Stimulated activated naive CD8-positive, alpha-beta T cell treated with anti-CD3 and anti-CD28 coated beads, Interleukin-15, Interleukin-2, amounts not matched to agents 100 U/mL and 50 U/mL, for 24 hours (primary cell): ENCODE results near the gene IWS1.
A peak's percentile ranks its signal among the peaks of the same experiment; 100 is the strongest.
"Not testable (repeated sequence)": the region's sequence is repeated elsewhere in the genome, so short reads cannot be mapped to it uniquely, and the experiment has no call there.

Source experiments
- ATAC-seq: fragments of 150-1000 bp; cut with Tn5 transposase; one replicate; pipeline ENCODE4 v1.10.0; 2021
- DNase-seq: peaks from one replicate; pipeline ENCODE4 v3.0.0; 2021

The IWS1 gene

DNA sequence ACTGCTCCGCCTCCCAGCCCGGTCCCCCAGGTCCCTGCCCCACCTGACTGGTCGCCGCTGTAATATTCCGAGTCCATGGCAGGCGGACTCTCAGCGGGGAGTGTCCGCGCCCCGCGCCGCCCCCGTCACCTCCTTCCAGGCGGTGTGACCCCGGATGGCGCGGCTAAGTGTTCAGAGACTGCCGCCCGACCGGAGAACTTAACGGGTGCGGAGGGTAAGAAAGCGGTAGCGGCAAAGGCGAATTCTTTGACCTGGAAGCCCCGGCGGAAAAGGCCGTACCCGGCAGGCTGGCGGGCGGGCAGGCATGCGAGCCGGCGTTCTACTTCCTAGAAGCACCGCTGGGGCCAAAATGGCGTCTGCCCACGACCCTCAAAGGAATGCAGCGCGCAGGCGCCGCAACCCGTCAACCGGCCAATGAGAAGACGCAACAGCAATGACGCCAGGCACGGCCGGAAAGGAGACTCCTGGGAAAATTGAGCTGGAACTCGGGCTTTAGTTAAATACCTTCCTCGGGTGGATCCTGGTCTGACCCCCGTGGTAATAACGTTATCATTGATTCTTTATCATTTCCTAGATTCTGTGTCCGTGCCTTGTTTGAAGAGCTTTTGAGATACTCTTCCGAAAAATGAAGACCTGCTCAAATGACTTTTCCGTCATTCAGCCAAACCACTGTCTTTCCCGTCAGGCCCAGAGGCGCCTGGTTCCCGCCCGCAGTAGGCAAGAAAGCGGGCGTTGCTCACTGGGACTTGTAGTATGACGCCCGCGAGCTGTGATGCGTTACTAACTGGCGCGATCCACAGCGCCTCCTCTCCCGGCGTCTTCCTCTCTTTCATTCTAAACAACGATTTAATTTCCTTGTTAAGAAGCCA lies at the start of gene IWS1:
Gene IWS1, minus strand, starts transcription at position 358 of the 869 bp plus-strand sequence. Its CDS starts 281 bp downstream, at position 77.
- peak; percentile 94 for ATAC-seq

DNA sequence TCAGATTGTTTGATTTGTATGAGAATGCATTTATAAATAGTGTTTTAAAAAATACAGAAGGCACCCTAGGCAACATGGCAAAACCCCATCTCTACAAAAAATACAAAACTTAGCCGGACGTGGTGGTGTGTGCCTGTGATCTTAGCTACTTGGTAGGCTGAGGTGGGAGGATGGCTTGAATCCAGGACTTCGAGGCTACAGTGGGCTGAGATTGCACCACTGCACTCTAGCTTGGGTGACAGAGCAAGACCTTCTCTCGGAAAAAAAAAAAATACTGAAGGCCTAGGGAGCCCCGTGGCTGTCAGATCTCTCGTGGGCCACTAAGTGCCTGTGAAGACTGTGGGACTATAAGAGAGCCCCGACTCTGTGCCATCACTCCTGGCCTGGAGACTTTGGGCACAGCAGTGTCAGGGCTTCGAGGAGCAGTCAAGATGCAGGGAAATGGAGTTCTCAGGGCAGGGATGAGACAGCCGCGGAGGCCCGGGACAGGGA lies 49.7 kb upstream of the IWS1 start:
- no peak for ATAC-seq
- no peak for DNase-seq

More for the DNA sequence above, at the start of gene IWS1:
- DNase-seq = peak; percentile 93

DNA sequence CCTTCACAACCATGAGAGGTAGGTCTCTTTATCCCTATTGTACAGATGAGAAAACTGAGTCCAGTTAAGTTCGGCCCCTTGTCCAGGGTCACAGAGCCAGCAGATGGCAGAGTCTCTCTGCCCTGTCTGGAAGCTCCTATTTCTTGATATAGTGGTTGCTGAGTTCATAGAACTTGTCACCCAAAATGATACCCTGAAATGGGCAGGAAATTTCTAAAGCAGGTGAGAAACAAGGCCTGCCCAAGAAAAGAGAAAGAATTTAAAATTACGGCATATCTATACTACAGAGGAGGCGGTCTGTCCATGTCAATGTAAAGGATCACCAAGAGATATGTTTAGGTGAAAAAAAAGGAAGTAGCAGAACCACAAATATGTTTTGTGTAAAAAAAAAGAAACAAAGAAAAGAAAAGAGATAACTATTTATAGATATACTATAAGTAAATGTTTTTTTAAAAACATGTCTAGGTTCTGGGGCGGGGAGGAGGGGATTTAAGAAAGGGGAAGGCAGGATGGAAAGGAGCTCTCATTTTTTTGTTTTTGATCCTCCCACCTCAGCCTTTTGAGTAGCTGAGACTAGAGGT lies 49.0 kb upstream of the IWS1 start:
- no peak for ATAC-seq
- DNase-seq = no peak

DNA sequence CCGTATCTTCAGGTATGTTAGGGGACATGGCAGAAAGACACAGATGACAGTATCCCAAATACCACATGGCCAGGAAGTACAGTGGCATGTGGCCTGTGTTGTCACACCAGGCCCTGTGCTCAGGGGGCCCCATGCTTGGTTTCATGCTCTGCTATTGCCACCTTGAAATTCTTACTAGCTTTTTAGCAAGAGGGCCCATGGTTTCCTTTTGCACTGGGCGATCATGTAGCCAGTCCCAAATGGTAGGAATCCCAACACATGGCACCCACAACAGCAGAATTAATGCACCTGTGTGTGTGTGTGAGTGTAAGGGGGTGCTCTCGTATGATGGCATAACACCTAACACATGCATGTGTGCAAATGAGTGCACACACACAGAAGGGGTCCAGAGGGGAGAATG lies 48.4 kb upstream of the IWS1 start:
- no peak for ATAC-seq
- no peak for DNase-seq

DNA sequence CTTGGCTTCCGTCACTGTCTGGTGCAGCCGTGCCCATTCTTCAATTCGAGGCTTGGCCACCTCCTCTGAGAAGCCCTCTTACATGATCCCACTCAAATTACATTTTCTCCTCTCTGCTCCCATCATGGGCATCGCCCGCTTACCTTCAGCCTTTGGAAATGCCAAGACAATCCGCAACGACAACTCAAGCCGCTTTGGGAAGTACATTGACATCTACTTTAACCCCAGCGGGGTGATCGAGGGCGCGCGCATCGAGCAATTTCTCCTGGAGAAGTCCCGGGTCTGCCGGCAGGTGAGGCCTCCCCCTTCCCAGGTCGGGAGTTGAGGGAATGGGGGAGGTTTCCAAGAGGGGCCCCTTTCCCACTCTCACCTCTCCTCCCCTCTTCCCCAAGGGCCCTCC lies 47.5 kb upstream of the IWS1 start:
- DNase-seq = no peak
- no peak for ATAC-seq

DNA sequence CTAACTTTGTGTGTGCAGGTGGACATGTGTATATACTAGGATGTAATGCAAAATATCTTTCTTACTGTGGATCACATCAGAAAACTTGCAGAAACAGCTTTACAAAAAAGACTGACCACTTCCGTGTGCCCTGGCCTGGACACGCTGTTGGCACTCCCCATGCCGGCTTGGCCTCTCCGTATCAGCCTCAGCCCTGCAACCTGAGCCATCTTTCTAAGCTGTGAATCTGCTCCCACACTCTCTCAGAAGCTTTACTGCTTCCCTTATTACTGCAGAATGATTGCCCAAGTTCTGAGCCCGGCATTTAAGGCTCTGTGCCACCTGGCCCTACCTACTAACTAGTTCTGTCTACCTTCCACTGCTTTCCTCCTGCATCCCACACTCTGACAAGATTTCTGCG lies 47.0 kb upstream of the IWS1 start:
- no peak for ATAC-seq
- DNase-seq = no peak

DNA sequence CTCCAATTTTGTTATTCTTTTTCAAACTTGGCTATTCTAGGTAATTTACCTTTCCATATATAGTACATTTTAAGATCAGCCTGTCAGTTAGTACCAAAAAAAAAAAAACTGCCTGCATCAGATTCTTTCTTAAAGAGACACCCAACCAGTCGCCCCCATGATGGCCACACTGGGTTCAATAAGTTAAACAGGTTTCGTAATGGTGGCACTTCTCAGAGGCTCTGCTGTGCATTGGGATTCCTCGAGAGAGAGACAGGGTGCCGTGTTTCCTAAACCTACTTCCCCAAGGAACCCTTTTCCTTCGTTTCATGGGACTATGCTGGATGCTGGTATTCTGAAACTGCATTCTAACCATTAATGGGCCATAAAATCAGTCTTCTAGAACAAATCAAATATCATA lies 46.6 kb upstream of the IWS1 start:
- DNase-seq (no peak), ATAC-seq (no peak)

DNA sequence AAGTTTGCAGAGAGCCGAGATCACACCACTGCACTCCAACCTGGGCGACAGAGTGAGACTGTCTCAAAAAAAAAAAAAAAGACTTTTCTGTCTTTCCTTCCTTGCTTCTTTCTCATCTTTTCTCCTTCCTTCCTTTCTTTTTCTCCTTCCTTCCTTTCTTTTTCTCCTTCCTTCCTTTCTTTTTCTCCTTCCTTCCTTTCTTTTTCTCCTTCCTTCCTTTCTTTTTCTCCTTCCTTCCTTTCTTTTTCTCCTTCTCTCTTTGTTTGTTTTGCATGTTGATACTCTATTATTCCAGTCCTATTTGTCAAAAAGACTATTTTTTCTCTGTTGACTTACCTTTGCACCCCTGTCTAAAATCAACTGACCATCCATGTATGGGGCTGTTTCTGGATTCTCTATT lies 46.1 kb upstream of the IWS1 start:
- not testable (repeated sequence) for ATAC-seq, DNase-seq

DNA sequence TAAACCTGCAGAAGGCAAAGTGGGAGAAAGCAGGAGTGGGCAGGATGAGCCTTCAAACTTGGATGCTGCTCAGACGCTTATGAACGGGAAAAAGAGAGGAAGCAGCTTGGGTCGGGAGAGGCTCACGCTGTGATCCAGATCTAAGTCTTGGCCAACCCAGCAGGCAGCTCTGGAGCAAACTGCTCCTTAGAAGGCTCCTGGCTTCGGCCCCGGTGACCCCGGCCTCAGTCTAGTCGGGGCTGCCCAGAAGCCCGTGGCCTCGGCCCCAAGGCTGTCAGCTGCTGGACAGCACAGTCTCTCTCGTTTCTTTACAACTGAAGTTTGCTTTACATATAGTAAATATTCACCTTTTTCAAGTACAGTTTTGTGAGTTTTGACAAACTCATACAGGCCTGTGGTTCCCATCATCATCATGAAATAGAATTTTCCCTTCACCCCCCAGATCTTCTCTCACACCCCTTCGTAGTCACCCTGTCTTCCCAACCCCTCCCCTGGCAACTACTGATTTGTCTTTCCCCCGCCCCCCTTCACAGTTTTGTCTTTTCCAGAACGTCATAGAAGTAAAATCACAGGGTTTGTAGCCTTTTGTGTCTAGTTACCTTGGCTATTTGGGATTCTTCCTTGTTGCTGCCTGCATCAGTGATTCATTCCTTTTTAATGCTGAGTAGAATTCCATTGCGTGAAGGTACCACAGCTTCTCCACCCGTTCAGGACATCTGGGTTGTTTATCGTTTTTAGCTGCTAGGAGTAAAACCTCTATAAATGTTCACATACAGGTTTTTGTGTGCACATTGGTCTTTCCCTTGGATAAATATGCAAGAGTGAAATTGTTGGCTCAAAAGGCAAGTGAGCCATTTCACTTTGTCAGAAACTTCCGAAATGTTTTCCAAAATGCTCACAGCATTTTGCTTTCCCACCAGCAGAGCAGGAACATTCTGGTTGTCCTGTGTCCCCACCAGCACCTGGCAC lies 44.3 kb upstream of the IWS1 start:
- ATAC-seq = no peak

DNA sequence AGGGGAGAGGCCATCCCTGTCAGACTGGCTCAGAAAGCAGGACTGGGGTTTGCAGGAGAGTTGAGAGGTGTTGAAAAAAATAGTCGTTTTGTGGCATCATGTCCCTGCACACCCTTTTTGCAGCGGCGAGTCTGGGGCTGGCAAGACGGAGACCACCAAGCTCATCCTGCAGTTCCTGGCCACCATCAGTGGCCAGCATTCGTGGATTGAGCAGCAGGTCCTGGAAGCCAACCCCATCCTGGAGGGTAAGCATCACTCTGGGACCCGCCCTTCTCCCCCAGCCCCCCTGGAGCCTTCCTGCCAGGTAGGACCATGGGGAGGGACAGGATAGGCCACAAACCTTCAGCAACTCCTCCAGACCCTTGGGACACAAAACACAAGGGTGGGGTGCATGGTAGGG lies 43.4 kb upstream of the IWS1 start:
- no peak for DNase-seq
- ATAC-seq = no peak

More for the DNA sequence above, 44.3 kb upstream of the IWS1 start:
- no peak for DNase-seq

DNA sequence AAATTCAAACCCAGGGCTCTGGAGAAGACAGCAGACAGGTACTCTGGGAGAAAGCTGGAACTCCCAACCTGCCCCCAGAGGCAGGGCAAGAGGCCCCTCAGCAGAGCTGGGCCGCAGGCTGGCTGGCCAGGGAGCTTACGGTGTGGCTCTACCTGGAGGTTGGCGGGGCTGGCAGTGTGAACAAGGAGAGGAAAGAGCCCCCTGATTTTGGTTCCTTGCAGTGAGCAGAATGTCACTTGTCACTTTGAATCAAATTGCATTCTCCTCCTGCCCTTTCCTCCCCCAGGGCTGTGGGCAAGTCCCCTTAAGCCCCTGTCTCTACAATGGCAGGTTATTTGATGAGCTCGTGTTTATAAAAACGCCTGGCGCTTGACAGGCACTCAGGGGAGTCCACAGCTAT lies 41.8 kb upstream of the IWS1 start:
- ATAC-seq (no peak), DNase-seq (no peak)

DNA sequence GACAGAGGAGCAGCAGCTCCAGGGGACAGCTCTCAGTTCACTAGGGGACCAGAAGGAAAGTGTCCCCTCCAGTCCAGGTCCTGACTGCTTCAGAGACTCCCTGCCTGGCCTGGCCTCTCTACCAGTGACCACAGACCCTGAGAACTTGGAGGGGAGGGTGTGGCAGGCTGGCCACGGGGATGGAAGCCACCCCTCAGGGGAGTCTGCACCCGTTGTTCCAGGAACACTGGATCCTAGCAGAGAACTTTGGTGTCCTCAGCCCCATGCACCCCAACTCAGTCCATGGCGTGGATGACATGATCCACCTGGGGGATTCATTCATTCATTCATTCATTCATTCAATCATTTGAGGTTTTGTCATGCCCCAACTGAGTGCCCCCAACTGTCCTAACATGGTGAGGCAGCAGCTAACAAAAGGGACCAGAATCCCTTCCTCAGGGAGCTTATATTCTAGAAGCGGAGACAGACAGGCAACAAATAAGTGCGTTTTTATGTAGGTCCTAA lies 41.1 kb upstream of the IWS1 start:
- no peak for DNase-seq
- no peak for ATAC-seq

DNA sequence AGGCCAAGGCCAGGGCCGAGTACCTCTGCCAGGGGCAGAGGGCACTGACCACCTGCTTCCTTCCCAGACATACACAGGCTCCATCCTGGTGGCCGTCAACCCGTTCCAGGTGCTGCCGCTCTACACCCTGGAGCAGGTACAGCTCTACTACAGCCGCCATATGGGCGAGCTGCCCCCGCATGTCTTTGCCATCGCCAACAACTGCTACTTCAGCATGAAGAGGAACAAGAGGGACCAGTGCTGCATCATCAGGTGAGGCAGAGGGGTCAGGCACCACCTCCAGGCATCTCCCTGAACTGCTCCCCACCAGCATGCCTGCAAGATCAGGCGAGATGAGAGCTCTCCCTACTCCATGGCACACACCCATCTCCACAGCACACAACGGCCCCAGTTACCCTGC lies 40.3 kb upstream of the IWS1 start:
- ATAC-seq = no peak
- no peak for DNase-seq

DNA sequence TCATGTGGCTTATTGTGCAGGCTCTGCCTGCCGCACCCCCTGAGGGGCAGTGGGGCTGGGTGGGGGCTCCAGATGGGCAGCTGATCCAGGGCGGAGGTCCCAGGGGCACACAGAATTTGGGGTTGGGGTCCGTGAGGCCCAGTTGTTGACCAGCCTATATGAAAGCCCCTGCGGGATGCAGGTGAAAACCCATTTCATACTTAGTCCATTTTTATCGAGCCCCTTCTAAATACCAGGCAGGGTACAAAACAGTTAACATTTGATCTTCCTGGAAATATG lies 39.8 kb upstream of the IWS1 start:
- ATAC-seq (no peak), DNase-seq (no peak)

DNA sequence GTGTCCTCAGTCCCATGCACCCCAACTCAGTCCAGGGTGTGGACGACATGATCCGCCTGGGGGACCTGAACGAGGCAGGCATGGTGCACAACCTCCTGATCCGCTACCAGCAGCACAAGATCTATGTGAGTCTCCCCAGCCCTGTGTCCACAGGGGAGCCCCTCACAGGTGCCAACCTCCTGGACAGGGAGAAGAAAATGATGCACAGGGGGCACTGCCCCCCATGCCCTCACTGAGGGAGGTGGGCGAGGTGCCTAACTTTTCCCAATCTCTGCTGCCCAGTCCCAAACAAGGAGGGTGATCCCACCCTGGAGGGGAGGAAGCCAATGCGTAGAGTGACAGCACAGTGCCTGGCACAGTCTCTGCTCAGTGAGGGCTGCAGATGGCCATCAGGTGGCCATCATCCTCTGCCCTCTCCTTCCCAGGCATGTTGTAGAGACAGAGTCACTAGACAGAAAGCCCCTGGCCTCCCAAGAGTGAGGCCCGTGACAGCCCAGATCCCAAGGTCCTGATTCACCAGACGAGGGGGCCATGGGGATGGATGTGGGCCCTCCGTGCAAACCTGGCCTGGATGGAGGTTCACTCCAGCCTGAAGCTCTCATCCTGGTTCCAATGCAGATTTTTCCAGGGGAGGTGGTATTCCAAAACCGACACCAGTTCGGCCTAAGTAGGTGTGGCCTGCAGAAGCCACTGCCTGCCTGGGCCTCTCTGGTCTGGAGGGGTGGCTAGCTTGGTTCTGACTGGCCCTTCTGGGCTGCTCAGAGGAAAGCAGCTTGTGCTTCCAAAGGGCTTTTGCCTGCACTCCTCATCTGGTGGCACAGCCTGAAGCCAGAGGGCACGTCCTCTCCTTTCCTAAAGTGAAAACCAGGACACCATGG lies 39.2 kb upstream of the IWS1 start:
- ATAC-seq = no peak
- no peak for DNase-seq

DNA sequence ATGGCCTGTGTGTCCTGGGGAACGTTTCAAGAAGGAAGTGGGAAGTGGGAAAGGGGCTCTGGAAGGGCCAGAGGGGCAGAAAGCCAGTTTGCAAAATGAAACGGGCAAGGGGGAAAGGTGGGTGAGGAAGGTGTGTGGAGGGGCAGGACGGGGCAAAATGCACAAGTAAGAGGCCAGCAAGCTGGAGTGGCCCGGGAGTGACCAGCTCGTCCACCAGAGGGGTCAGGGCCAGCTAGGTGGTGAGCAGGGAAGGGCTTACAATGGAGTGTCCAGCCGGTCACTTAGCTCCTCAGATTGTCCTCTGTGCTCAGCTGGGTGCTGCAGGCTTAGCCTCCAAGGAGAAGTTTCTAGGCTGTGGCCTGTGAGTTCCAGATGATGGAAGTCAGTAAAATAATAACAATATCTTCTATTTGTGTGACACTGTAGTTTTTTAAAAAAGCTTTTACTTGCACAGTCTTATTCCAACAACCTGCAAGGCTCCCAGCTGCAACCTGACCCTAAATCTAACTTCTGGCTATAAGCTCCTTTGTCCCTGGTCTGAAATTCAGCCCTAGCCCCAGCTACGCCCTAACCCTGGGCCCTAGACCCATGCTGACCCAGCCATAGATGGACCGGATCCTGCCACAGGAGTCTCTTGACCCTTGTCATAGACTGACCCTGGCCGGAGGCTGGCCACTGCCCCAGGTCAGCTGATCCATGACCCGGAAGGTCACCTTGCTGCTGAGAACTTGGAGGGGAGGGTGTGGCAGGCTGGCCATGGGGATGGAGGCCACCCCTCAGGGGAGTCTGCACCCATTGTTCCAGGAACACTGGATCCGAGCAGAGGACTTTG lies 38.4 kb upstream of the IWS1 start:
- no peak for DNase-seq
- no peak for ATAC-seq

DNA sequence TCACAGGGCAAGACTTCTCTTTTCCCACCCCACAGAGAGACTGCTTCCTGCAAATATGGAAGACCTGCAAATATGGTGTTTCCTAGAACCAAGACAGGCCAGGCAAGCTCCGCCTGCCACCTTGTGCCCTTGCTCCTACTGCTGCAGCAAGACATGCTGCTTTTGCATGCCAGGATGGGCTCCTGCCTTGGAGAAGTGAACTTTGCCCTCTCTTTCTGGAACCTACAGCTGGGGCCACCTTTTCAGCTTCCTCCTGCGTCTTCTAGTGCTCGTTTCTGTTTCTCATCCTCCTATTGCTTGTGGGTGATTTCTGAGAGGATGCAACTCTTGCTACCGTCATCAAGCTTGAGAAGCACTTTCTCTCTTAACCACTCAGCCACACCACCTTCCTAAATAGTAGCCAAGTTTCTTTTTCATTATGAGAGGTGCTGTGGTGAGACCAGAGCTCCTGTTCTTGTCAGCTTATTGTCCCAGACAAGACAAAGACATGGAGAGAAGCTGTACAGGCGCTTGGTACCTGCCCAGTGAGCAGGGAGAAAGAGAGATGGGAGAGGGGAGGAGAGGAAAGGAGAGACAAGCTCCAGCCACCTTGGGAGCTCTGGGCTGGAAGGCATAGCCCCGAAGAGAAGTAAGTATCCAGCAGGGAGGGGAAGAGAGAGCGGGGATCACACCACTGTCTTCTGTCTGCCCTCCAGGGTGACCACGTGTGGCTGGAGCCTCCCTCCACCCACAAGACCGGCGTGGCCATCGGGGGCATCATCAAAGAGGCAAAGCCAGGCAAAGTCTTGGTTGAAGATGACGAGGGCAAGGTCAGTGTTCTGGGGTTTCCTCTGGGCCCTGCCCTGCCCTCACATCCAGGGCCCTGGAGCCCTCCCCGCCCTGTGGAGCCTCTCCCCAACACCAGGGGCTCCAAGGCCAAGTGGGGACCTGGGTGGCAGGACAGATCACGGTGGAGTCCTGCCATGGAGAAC lies 37.5 kb upstream of the IWS1 start:
- ATAC-seq (peak; percentile 75), DNase-seq (no peak)

DNA sequence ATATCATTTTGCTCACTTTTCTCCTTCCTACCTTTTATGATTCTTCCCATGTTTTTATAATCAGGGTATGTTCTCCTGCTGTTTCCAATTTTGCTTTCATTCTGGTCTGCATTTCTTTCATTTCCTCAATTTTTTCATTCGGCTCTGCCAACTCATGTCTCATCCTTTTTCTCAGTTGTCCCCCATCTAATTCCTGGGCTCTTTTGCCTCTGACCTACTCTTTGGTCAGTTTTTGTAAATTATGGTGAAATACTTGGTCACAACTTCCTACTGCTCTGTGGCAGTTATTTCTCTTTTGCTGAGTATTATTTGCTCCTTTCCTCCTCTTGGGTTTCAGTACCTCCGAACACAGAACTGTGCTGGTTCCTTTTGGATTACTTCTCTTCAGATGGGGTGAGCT lies 36.6 kb upstream of the IWS1 start:
- no peak for DNase-seq

DNA sequence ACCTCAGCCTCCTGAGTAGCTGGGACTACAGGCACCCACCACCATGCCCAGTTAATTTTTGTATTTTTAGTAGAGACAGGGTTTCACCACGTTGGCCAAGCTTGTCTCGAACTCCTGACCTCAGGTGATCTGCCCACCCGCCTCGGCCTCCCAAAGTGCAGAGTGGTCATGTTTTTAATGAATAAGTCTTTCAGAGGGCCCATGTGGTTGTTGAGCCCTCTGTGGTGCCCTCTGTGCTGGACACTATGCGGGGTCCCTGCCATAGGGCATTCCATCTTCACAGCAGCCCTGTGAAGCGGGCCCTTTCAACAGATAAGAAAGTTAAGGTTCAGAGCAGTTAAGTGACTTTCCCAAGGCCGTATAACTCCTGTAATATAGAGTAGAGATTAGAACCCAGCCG lies 35.1 kb upstream of the IWS1 start:
- DNase-seq = no peak
- no peak for ATAC-seq

More for the DNA sequence above, 36.6 kb upstream of the IWS1 start:
- no peak for ATAC-seq
